NOMO-1 treated with dmso at 0.1 percent for 144 hours (cell line): Measurements from ENCODE around the gene PTK6.
"Not testable (repeated sequence)": the region's sequence is repeated elsewhere in the genome, so short reads cannot be mapped to it uniquely, and the experiment has no call there.

Source experiments
- DNase-seq: peaks from one replicate; lab custom pipeline; 2025; ENCODE audit not compliant: unreplicated experiment; lab: John Stamatoyannopoulos, UW

The PTK6 gene

DNA sequence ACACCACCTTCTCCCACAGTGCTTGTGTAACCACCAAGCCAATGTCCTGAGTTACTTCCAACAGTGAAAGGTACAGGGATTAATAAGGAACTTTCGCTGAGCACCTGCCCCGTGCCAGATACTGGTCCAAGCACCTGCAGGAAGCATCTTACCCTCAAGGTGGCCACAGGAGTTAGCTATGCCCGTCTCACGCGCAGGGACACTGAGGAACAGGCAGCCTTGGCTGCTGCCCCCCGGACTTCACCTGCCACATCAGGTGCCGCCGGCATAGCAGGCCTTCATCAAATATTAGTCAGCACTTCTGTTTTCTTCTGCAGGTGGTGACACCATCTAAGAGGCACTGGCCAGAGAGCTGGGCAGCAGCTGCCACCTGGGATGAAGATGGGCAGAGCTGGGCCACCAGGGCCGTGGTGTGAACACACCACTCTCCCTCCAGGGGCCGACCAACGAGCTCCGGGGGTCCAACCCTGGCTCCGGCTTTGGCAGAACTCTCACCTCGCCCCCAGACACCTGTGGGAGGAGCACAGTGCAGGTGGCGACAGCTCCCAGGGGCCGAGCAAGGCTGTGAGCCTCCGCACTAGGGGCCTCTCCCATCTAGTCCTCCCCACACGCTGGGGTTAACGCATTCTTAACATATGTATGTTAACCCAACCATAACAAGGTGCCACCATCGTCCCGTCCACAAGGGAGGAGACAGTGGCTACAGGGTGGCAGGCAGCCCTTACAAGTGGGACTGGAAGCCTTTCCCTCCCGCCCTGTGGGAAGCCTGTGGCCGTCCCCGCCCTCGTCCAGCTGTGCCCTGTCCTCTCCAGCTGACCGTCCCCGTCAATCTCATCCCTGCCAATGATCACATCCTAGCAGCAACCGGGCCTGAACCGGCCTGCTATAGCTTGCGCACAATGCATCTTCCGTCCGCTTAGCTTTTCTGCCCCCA lies 19.5 kb downstream of the PTK6 start:
- no peak for DNase-seq

DNA sequence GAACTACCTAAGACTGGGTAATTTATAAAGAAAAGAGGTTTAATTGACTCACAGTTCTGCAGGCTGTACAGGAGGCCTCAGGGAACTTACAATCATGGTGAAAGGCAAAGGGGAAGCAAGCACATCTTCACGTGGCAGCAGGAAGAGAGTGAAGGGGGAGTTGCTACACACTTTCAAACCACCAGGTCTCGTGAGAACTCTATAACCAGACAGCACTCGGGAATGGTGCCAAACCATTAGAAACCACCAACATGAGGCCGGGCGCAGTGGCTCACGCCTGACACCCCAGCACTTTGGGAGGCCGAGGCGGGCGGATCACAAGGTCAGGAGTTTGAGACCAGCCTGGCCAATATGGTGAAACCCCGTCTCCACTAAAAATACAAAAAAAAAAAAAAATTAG lies 22.7 kb downstream of the PTK6 start:
- DNase-seq, result not testable (repeated sequence)

DNA sequence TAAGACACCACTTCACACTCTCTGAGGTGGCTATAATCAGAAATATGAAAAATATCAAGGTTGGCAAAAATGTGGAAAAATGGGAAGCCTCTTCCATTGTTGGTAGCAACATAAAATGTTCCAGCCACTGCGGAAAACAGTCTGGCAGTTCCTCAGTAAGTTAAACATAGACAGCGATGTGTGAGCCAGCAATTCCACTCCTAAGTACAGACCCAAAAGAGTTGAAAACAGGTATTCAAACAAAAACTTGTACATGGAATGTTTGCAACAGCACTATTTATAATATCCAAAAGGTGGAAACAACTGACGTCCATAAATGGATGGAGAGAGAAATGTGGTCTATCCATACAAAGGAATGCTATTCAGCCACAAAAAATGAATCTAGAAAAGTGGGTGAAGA lies 24.0 kb downstream of the PTK6 start:
- no peak for DNase-seq

DNA sequence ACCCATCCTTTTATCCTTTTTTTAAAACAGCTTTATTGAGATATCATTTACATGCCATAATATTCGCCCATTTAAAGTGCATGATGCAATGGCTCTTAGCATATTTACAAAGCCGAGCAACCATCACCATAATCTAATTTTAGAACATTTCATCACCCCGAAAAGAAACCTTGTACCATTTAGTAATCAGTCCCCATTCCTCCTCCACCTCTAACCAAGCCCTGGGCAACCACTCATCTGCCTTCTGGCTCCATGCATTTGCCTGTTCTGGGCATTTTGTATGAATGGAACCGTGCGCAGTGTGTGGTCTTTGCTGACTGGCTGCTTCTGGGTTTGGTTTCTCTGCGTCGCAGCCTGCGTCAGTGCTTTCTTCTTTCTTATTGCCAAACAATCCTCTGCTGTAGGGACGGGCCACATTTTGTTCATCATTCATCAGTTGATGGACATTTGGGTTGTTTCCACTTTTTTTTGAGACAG lies 28.1 kb downstream of the PTK6 start:
- DNase-seq, result peak; percentile 35

DNA sequence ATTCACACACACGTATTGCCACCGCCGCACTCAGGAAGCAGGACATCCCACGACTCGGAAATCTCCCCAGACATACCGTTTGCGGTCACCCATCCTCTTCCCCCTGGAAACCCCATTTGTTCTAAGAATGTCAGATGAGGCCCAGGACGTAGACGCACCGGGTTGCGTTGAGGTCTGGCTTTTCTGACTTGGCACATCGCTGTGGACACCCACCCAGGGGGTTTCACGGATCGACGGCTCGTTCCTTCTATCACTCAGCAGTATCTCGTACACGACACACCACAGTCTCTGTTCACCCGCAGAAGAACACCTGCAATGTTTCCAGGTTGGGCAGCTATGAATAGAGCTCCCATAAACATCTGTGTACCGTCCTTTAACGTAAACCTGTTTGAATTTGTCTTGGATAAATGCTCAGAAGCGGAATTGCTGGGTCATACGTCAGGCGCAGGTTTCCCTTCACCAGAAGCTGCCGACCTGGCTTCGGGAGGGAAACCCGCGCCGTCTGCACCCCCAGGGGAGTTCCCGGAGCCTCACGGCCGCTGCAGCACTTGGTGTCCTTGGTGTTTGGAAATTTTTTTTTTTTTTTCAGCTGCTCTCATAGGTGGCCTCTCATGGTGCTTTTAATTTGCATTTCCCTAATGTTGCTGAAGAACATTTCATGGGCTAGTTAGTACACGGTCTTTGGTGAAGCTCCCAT lies 29.0 kb downstream of the PTK6 start:
- DNase-seq, result no peak

DNA sequence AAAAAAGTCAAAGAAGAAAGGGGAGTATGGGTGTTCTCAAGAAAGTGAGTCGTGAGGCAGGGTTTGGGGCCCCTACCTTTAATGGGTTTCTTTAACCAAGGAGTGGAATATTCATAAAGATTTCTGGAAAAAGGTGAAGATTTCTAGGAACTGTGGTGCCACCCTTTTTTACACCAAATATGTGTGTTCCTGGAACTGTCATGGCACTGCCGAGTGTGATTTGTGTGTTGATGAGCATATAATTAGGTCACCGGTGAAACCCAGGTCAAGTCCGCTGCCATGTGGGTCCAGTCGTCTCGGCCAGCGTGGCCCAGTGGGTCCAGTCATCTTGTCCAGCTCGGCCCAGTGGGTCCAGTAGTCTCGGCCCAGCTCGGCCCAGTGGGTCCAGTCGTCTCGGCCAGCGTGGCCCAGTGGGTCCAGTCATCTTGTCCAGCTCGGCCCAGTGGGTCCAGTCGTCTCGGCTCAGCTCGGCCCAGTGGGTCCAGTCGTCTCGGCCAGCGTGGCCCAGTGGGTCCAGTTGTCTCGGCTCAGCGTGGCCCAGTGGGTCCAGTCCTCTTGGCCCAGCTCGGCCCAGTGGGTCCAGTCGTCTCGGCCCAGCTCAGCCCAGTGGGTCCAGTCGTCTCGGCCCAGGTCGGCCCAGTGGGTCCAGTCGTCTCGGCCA lies 30.0 kb downstream of the PTK6 start:
- no peak for DNase-seq

DNA sequence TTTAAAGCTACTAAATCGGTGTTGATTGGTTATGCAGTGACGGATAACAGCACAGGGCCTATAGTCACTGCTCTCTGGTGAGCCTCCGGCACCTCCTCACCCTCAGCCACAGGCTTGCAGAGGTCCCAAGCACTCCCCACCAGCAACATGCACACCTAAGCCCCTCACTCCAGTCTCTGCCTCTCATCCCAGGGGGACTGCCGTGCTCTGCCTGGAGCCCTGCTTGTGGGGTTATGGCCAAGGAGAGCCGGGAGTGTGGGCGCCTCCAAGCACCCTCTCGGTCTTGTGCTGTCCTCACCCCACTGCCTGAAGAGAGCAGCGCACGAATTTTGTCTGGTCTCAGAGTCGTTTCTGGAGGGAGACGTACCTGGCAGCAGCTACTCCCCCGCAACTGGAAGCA lies 31.5 kb downstream of the PTK6 start:
- DNase-seq, result no peak

DNA sequence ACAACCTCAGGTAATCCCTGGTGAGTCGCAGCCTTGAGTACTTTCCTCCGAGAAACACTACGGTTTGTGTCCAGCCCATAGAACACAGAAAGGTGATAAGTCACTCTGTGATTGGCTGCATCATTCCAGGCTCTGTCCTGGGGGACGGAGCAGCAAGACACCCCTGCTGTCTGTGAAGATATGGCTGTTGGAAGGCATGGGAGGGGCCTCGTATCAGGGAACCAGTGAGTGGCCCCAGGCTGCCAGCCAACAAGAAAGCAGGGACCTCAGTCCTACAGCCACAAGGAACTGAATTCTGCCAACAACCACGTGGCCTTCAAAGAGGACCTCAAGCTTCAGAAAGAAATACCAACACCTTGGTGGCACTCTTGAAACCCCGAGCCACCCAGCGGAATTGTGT lies 31.9 kb downstream of the PTK6 start:
- no peak for DNase-seq

DNA sequence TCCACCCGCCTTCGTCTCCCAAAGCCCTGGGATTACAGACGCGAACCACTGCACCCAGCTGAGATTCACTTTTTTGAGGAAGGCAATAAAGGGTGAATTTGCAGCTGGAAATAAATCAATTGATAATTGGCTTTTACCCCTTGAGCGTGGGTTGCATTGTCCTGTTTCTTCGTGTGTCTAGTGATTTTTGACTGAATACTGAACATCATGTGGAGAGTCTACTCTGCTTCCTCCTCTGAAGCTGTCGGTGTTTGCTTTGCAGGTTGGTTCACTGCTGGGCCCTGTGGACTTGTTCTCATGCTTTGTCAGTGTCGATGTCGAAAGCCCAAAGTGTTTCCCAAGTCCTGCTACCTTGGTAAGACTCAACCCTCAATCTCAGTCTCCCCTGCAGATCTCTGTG lies 32.5 kb downstream of the PTK6 start:
- no peak for DNase-seq

DNA sequence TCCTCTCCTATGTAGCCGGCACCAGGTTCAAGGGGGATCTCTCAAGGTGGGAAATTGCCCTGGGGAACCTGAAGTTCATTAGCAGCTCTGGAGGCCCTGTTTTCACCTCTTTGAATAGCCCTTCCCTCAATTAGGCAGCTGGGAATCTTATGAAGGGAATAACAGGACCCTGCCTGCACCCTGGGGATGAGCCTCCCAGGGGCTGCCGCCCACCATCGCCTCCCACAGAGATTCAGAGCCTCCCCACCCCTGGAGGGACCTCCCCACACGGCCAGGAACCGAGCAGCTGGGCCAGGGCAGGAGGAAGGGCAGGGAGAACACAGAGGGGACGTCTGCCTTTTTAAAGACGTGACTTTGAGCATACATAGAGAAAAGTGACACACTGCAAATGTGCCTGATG lies 33.7 kb downstream of the PTK6 start:
- no peak for DNase-seq

DNA sequence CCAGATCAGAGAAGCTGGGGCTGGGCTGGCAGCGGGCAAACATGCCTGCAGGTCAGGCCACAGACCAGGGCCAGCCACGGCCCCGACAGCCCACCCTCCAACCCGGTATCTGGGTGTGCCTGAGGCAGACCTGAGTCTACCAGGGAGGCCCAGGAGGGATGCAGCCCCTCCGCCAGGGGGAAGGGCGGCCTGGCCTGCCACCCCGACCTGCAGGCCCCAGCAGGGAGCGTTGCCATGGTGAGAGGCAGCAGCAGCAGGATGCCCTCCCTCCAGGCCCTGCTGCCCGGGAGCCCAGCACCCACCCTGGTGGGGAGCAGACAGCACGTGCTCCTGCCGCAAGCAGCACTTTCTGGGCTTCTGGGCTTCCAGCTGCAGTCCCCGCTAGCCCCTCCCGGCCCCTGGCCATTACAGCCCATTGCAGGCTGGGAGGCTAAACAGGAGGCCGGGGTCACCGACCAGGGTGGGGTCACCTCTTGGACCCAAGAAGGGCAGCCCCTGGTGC lies 34.5 kb downstream of the PTK6 start:
- DNase-seq, result no peak

DNA sequence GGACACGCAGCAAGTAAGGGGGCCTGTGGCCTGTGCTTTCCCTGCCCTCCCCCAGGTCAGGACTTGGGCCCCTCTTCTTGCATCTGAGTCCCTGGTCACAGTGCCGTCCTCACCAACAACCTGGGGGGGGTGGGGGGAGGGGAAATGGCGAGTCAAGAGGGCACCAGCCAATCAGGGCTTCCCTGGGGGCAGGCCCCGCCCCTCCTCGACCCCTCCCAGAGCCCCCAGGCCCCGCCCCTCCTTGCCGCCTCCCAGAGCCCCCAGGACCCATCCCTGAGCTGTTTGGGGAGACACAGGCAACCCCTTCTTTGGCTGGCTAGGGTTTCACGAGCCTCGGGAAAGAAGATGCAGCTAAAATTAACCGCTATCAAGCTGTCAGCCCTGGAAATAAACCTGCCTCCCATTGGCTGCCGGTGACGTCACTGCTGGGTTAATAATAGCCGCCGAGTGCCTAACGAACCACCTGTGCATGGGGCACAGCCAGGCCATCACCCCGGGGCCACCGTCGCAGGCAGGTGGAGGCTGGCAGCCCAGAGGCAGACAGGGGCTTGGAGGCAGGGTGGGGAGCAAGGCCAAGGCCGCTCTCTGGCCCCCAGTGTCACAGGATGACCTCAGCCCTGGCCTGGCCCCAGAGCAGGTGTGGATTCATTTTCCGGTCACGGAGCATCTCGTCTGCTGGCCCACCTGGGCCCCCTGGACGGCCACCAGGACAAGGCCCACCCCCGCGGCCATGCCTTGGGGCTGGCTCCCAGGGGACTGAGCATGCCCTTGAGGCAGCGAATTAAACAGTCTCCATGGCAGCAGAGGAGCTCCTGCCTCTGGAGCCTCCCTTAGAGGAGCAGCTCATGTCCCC lies 35.1 kb downstream of the PTK6 start:
- DNase-seq, result no peak

DNA sequence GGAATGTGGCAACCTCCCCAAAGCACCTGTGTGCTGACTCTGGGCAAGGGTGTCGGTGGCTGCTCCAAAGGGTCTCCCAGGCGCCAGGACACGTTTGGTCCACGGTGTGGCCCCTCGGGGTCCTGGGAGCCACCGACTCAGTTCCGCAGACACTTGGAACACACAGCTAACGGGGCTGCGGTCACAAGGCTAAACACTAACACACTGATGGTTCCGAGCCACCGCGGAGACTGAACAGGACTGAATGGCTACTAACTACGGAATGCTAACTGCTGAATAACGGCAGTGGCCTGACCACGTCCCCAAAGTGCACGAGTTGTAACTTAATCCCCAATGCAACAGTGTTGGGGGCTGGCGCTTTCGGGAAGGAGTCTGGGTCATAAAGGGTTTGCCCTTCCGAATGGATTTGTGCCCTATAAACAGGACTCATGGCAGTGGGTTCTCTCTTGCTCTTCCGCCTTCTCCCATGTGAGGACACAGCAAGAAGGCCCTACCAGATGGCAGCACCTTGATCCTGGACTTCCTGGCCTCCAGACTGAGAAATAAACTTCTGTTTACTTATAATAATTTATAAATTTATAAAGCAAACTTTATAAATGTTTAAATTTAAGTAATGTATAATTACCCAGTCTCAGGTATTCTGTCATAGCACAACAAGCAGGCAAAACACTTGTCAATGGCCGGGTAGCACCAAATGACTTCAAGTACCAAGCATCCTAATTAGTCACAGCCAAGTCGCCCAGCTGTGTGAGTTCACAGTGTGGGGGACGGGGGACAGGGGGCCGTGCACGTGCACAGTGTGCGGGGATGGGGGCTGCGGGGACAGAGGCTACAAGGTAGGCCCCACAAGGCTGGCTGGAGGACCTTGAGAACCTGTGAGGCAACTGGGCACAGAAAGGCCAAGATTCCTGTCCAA lies 36.0 kb downstream of the PTK6 start:
- no peak for DNase-seq

DNA sequence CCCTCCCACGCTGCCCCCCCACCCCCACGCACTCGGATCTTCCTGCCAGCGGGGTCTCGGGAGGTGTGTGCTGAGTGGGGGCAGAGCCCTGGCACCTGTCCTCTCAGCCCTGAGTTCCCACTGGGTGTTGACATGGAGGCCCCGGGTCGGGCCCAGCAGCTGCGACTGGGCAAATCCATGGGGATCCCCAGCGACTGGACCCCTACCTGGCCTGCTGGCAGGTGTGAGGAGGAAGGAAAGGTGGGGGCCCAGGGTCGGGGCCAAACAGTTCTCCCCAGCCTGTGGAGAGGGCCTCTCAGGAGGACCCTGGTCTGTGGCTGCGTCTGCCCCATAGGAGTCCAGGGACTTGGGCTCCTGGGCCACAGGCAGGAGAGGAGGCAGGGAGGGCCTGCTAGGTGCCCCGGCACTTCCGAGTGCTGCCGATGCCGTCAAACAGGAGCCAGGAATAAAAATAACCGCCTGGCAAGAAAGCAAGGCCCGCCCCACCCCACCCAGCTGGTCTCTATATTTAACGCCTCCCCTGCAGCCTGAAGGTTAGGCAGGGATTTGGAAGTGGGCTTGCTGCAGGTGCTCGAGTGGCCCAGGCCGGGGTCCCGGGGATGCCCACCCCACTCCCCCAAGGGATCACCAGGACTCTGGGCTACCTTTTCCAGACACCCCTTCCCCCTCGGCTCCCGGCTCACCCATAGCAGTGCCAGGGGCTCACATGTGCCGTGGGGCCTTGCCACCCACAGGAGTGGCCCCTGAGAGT lies 36.9 kb downstream of the PTK6 start:
- no peak for DNase-seq

DNA sequence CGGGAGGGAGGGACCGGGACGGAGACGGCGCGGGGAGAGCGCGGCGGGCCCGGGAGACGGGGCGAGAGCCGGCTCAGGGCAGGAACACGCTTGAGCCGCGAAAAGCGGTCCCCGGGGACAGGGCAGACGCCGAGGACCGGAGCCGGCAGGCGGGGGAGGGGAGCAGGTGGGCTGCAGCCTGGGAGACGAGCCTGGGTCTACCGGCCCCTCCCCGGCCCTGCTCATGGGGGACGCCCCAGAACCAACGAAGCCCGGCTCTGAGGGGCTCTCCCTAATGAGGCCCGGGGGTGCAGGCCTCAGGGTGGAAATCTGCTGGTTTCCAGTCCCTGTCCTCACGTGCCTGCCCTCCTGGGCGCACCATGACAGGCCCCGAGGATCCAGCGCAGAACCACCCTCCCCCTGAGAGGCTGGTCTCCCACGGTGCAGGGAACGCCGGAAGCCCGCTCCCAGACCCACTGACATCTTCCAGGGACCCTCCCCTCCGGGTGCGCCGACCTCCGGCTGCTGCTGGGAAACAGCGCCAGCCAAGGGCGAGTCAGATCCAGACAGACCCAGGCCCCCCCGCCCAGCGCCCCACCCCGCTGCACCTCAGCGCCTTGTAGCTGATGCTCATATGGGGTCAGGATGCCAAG lies 37.7 kb downstream of the PTK6 start:
- DNase-seq, result no peak

DNA sequence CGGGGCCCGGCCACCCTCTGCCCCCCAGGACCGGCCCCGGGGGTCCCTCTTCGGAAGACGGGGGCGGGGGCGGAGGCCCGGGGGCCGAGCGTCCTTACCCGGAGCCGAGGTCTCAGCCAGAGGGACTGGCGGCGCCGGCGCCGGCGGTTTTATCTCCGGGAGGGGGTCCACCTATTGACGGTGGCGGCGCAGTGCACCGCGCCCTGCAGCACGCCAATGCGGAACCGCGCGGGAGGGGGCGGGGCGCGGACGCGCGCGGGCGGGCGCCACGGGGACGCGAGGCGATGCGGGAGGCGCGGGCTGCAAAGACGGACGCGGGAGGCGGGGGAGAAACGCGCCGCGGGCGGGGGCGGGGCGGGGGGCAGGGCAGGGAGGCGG lies 38.2 kb downstream of the PTK6 start, which contains the start of gene EEF1A2:
EEF1A2 (minus strand) TSS at position 124 of the 378 bp plus-strand sequence. CDS start 1,320 bp downstream, outside the sequence.
- no peak for DNase-seq

DNA sequence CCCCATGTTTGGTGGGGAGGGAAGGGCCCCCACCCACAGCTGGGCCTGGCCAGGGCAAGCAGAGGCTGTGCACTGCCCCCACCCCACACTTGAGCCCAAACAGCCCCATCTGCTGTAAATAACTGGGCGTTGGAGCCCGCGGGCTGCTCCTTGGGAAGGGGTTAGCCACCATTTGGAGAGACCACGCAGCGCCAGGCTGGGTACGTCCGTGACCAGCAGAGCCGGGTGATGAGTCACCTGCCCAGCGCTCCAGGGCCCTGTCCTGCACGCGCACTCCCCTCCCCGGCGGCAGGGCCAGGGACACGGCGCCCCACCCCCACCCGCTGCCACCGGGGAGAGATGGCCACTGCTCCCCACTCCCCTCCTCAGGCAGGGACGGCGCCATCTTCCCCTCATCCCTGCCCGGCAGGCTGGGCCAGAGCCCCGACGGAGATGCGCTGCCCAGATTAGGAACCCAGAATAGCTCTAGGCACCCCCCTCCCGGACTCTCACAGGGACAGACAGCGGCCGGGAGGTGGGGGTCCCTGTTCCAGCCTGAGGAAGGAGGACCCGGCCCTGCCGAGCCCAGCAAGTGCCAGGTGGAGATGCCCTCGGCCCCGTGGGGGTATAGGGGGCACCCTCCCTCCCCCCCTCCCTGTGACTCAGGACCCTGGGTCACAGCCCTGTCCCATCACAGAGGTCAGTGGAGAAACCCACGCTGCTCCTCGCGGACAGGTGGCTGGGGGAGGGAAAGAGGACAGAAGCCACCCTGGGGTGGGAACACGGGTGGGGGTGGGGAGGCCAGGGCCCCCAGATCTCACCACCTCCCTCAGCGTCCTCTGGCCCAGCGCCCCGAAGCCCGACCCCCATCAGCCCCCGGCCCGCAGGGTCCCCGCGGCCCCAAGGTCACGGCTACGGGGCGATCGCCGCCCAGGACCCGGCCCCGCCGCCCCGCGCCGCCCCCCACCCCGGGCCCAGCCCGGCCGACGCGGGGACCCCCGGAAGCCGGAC lies 38.9 kb downstream of the PTK6 start:
- DNase-seq, result no peak
